ENCODE results near the gene IP6K3.

IP6K3 gene

DNA sequence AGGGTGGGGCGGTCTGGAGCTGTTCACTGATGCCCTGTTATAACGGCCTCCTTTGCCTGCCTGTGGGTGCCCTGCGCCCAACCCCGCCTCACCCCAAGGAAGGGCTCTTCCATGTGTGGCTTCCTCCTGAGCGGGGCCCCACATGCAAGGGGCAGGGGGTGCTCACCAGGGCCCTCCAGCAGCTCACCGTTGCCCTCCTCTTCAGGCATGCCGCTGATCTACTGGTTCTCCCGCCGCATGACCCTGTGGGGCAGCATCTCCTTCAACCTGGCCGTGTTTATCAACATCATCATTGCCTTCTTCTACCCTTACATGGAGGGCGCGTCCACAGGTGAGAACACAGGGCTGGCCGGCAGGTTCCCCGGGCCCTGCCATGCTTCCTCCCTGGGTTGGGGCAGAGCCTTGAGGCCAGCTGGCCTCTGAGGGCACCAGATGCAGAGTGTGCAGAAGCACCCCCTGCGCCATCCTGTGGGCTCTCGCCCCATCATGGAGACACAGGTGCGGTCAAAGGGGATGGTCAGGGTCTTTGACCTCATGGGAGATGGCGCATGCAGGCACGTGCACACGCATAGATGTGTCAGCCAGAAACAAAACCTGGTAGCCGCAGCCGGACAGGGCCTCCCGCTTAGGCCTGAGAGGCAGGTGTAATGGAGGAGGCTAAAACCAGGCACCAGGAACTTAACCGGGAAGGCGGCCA lies 58.1 kb downstream of the IP6K3 start:
- no peak for DNase-seq (ENCODE audit: low read depth)

DNA sequence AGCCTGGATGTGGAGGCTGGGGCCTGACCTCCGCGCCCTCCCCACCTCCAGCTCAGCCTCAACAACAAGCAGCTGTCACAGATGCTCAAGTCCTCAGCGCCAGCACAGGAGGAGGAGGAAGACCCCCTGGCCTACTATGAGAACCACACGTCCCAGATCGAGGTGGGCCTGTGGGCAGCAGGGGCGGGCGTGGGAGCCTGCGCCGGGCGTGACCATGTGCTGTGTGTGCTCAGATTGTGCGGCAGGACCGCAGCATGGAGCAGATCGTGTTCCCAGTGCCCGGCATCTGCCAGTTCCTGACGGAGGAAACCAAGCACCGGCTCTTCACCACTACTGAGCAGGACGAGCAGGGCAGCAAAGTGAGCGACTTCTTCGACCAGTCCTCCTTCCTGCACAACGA lies 58.7 kb downstream of the IP6K3 start:
- no peak for DNase-seq (ENCODE audit: low read depth)

DNA sequence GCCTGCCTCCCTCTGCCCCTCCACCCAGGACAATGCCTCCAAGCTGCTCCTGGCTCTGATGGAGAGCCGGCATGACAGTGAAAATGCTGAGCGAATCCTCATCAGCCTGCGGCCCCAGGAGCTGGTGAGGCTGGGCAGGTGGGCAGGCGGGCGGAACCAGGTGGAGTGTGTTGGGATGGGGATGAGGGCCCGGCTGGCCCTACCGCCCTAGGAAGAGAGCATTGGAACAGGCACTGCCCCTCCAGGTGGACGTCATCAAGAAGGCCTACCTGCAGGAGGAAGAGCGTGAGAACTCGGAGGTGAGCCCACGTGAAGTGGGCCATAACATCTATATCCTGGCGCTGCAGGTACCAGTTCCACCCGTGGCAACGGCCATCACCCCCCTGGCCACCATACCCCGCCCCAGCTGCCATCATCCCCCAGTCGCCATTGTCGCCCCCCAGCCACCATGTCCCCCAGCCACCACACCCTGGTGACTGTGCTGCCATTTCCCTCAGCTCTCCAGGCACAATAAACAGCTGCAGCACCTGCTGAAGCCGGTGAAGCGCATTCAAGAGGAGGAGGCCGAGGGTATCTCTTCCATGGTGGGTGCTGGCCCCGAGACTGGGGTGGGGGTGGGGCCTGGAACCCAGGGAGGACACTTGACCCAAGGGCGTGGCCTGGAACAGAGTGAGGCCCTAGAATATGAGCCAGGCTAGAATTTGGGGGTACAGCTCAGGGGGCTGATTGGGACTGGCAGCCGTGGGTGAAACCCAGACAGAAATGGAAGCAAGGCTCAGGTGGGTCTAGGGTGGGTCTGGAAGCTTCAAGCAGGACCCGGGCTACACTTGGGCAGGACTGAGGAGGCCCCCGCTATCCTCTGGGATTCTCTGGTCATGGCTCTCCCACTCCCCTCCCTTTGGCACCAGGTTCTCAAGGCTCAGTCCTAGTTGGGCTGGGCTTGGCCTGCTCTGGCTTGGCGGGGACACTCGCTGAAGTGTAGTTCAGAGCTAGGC lies 59.4 kb downstream of the IP6K3 start:
- DNase-seq (ENCODE audit: low read depth) = no peak

DNA sequence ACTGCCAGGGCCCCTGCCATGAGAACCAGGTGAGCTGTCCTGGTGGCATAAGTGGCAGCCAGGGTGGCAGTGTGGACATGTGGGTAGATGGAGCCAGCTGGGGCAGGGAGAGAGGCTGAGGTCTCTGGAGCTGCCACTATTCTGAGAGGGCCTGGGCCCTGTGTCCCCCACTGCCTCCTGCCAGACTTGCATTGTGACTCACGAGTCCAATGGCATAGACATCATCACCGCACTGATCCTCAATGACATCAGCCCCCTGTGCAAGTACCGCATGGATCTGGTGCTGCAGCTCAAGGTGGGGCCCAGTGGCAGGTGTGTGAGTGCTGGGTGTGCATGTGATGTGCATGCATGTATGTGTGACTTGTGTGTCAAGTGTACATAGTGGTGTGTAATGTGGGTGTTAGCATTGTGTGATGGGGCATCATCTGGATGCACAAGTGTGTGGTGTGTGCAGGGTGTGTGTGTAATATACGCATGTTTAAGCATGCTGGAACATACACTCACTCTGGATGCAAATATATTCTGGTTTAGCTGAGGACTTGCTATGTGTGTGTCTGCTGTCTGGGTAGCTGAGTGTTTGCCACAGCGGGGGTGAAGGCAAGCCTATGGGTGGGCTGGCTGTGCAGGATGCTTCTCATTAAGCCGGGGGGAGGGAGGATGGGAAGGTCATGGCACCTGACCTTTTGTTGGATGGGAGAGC lies 60.3 kb downstream of the IP6K3 start:
- no peak for DNase-seq (ENCODE audit: low read depth)

DNA sequence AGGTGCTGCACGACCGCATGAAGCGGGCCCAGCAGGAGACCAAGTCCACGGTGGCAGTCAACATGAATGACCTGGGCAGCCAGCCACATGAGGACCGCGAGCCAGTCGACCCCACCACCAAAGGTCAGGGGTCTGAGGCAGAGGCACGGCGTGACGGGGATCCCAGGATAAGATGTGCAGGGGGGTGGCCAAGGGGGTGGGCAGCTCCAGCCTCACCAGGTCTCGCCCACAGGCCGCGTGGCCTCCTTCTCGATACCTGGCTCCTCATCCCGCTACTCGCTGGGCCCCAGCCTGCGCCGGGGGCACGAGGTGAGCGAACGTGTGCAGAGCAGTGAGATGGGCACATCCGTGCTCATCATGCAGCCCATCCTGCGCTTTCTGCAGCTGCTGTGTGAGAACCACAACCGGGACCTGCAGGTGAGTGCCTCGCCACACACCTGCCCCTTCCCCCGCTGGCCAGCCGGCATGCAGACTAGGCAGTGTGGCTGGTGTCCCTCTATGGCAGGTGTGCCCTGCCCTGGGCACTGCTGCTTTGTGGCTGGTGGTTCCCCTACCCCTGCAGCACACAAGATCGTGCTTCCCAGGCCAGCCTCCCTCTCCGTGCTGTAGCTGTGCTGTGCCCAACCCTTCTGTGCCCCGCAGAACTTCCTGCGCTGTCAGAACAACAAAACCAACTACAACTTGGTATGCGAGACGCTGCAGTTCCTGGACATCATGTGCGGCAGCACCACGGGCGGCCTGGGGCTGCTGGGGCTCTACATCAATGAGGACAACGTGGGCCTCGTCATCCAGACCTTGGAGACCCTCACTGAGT lies 61.1 kb downstream of the IP6K3 start:
- no peak for DNase-seq (ENCODE audit: low read depth)

DNA sequence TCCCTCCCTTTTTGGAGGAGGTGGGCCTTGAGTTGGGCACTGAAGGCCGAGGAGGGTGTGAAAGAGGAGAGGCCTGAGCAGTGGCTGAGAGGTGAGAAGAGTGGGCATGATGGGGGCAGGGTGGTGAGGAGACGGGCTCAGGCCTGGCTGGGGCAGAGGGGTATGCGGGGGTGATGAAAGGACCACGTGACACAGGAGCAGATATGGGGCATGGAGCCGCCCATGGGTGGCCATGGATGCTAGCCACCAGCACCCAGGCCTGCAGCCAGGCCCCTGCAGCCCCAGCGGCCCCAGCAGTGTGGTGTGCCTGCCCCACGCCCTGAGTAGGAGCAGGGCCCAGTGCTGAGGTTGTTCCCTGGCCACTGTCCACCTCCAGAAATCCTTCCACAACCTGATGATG lies 61.7 kb downstream of the IP6K3 start:
- no peak for DNase-seq (ENCODE audit: low read depth)

DNA sequence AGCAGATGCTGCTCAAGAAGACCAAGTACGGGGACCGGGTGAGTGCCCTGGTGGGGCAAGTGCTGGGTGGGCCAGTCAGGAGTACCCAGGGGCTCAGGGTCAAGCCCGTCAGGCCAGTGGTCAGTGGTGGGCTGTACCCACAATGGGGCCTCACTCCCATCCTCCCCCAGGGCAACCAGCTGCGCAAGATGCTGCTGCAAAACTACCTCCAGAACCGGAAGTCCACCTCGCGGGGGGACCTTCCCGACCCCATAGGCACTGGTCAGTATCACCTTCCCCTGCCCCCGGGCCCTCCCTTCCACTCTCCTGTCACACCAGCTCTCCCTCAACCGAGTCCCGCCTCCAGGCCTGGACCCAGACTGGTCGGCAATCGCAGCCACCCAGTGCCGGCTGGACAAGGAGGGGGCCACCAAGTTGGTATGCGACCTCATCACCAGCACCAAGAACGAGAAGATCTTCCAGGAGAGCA lies 62.2 kb downstream of the IP6K3 start:
- DNase-seq (ENCODE audit: low read depth) = no peak

DNA sequence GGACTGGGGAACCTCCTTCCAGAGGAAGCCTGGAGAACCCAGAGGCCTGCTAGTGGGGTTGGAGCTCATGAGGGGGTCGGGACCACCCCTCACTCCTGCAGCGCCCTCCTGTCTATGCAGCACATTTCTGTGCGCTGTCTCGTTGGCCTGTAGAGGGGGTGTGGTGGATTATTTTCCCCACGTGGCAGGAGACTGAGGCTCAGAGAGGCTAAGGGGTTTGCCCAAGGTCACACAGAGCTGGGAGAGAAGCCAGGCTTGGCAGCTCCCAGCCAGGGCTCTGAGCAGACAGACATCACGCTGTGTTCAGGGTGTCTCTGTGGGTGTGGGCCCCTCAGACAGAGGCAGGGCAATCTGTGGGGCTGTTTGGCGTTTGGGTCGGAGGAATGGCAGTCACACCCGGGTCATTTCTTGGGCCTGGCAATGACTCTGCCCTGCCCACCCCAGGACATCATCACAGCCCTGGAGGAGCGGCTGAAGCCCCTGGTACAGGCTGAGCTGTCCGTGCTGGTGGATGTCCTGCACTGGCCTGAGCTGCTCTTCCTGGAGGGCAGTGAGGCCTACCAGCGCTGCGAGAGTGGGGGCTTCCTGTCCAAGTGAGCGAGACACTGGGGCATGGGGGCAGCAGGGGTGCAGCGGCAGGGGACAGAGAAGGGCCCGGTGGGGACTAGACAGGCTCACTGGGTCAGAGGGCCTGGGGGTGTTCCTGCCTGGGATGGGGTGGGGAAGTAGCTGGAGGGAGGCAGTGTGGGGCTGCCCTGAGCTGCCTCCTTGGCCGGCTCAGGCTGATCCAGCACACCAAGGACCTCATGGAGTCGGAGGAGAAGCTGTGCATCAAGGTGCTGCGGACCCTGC lies 62.9 kb downstream of the IP6K3 start:
- DNase-seq (ENCODE audit: low read depth) = no peak

DNA sequence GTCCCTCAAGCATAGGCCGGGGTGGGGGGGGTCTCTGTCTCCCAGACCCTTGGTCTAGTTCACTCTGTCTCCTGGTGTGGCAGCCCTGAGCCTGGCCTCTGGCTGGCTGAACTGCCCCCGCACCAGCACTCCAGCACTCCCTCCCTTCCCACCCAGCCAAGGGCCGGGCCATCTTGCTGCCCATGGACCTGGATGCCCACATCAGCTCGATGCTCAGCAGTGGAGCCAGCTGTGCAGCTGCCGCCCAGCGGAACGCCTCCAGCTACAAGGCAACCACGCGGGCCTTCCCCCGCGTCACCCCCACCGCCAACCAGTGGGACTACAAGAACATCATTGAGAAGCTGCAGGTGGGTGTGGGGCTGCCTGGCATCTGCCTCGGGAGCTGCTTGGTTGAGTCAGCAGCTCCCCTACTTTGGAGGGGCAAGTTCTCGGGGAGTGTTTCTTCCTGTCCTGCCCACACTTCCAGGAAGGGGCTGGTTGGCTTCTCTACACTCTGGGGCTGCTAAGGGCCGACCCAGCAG lies 63.6 kb downstream of the IP6K3 start:
- no peak for DNase-seq (ENCODE audit: low read depth)

DNA sequence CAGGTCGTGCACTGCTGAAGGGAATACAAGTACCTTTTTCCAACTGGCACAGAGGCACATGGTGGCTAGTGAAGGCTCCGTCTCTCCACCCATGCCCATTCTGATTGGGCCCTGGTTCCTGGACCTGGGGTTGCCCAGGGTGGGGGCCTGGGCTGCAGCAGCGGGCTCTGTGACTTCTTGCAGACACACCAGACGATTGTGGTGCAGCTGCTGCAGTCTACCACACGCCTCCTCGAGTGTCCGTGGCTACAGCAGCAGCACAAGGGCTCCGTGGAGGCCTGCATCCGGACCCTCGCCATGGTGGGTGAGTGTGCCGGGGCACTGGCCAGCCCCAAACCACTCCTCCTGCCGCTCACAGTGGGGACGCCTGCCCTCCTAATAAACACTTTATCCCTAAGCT lies 64.4 kb downstream of the IP6K3 start:
- no peak for DNase-seq (ENCODE audit: low read depth)

DNA sequence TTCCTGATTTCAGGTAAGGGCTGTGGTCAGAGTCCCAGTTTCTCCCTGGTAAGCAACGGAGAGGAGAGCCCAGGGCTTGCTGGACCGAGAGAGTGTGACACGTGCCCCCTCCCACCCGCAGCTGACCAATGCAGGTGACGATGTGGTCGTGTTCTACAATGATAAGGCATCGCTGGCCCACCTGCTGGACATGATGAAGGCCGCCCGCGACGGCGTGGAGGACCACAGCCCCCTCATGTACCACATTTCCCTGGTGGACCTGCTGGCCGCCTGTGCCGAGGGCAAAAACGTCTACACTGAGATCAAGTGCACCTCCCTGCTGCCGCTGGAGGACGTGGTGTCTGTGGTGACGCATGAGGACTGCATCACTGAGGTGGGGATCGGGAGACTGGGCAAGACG lies 66.9 kb downstream of the IP6K3 start:
- no peak for DNase-seq (ENCODE audit: low read depth)

DNA sequence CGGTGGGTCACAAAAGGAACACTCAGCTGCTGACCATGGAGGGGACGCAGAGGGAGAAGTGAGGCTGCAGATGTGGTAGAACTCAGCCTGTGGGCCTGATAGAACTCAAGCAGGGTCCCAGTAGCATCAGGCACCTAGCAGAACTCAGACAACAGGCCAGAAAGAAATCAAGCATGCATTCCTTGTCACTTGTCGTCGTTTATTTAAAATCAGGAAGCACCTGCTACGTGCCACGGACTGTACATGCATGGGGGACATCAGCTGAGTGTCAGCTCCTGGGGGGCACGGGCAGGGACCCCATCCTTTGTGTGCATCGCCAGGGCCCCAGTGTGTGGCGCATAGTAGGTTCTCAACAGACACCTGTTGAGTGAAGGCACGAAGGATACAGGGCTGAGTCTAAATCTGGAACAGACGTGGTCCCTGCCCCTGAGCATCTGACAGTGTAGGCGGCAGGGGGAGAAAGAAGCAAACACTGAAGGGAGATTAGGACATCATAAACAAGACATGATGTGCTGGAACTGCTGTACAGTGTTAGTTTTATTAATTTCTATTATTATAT lies 67.7 kb downstream of the IP6K3 start:
- DNase-seq (ENCODE audit: low read depth) = no peak

DNA sequence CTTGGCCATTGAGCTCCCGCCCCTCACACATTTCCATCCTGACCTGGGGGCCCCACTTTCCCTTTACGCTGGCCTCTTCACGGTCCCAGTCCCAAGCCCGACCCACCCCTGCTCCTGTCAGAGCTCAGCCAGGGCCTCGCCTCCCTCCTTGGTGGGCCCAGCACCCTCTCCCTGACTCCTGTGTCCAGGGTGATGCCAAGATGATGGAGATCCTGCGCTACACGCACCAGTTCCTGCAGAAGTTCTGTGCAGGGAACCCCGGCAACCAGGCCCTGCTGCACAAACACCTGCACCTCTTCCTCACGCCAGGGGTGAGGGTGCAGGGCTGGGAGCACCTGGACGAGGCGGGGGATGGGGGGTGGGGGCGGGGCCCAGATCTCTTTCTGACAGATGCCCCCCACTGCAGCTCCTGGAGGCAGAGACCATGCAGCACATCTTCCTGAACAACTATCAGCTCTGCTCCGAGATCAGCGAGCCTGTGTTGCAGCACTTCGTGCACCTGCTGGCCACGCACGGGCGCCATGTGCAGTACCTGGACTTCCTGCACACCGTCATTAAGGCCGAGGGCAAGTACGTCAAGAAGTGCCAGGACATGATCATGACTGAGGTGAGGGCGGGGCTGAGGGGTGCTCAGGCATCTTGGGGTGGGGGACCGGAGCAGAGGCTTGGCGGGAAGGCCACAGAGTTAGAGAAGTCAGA lies 68.3 kb downstream of the IP6K3 start:
- no peak for DNase-seq (ENCODE audit: low read depth)

DNA sequence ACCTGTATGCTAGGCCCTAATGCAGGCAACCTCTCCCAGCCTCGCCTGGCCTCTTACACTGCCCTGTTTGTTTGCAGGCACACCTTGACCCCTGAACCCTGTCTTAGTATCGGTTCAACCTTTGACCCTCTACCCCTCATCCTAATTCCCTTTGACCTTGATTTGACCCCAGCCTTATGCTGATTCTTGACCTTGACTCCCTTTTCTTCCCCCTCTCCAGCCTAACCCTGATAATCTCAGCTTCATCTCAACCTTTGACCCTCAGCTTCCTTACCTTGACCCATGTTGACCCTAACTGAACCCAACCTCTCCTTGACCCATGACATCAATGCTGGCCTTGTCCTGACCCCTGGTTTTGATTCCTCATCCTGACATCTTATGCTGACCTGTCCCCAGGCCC lies 69.0 kb downstream of the IP6K3 start:
- no peak for DNase-seq (ENCODE audit: low read depth)

DNA sequence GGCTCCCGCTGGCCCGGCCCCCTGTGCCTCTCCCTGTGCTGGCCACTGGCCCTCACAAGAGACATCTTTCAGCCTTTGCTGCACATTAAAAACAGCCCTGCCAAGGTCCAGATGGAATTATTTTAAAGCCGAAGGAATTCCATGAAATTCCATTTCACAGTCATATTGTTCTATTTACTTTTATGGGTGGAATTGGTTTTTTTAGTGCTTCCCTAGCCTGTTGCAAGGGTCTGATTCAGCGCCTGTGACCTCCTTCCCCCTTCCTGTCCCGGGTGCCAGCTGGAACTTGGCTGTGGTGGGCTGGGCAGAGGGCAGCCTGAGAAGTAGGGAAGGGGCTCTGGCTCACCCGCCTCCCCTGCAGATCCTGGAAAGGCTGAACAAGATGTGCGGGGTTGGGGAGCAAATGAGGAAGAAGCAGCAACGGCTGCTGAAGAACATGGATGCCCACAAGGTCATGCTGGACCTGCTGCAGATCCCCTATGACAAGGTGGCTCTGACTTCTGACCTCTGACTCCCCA lies 69.5 kb downstream of the IP6K3 start:
- DNase-seq (ENCODE audit: low read depth) = no peak

DNA sequence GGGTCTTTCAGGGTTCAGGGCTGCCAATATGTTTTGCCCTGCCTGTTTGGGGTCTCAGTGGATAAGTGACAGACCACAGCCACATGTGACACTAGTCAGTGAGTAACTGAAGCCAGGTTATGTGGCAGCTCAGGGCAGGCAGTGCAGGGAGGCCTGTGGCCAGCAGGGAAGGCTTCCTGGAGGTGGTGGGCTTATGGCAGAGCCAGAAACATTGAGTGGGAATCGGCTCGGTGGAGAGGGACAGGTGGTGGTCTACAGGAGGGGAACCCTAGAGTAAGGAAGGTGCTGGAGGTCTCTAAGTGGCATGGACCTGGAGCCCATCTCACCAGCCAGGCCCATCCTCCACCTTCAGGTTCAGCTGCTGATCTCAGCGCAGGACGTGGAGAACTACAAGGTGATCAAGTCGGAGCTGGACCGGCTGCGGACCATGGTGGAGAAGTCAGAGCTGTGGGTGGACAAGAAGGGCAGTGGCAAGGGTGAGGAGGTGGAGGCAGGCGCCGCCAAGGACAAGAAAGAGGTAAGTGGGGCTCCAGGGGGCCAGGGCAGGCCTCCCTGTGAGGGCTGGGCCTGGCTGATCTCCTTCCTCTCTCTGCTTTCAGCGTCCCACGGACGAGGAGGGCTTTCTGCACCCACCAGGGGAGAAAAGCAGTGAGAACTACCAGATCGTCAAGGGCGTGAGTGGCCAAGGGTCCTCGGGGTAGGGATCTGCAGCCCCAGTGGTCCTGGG lies 70.1 kb downstream of the IP6K3 start:
- no peak for DNase-seq (ENCODE audit: low read depth)

DNA sequence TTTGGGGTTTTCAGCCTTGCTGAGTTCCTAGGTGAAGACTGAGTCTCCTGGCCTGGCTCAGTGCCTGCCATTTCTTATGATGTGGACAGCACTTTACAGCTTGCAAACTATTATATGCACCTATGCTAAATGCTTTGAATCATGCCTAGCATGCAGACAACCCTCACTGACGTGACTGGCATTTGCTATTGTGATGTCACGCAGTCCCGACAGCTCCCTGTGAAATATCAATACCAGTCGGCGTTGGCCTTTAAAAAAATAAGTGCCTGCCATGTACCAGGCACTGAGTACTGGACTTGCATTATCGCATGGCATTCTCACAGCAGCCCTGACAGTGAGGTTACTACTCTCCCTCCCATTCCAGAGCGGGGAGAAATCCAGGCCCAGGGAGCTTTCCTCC lies 70.7 kb downstream of the IP6K3 start:
- no peak for DNase-seq (ENCODE audit: low read depth)

DNA sequence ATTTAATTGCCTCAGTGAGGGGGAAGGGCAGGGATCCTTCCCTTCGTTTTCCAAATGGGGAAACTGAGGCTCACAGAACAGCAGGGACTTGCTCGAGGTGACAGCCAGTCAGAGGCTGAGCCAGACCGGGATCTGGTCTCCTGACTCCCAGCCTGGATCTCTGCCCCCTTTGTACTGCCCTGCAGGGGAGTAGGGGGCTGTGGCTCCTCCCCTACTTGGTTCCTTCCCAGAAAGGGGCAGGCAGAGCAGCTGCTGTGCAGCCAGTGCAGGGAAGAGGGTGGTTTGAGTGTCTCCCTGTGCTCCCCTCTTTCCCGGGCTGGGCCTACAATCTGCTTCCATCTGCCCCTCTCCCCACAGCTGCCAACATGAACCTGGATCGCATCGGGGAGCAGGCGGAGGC lies 72.9 kb downstream of the IP6K3 start:
- no peak for DNase-seq (ENCODE audit: low read depth)

DNA sequence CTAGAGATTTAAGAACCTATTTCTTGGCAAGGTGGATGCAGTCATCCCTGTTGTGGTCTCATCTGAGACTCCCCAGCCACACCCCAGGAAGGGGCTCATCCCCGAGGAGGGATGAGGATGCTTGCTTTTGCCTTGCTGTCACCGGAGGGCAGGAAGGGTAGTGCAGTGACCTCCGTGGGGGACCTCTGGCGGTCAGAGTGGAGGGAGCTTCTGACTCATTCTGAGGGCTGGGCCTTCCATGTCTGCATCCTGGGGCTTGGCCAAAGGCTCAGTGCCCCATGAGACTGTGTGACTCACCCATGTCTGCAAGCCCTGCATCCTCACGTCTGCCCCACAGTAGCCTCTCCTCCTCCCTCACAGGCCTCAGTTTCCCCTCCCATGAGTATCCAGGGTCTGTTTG lies 73.9 kb downstream of the IP6K3 start:
- peak; percentile 26 for DNase-seq (ENCODE audit: low read depth)
